HUDEP-2 (cell line): ENCODE measurements around the gene SH2D7.

Source experiments
- DNase-seq, 76 experiments: peaks; one replicate each; lab custom pipeline; 2025; ENCODE audit not compliant: unreplicated experiment in 76 of 76; lab: John Stamatoyannopoulos, UW

The SH2D7 gene

DNA sequence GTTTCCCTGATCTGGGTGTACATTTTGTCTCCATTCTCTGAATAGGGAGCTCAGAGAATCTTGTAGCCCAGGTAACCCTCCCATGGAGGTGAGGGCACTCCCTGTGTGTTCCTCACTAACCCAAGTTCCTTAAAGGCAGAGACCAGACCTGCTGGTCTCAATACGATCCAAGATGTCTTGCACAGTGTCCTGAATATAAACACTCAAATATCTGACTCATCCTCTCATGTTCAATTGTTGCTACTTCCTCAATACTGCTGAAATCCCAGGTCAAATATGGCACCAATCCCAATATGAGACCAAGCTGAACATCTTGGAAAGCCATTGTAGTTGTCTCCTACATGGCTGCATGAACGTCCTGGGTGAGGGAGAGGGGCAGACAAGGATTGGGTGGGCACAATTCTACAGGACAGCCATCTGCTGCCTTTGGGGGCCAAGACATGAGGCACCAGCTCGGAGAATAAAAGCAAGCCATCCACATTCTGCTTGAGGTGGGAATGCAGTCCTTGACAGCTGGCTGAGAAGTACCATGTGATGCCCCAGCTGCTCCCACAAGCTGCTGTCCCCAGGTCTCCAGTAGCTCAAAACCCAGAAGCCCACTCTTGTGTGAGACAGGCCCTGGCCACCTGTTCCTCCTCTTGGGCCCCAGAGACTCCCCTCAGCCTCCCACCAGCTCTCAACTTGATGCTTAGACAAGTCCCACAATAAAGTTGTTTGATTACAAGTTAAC is 33.1 kb upstream of the SH2D7 start:
- DNase-seq = no peak

DNA sequence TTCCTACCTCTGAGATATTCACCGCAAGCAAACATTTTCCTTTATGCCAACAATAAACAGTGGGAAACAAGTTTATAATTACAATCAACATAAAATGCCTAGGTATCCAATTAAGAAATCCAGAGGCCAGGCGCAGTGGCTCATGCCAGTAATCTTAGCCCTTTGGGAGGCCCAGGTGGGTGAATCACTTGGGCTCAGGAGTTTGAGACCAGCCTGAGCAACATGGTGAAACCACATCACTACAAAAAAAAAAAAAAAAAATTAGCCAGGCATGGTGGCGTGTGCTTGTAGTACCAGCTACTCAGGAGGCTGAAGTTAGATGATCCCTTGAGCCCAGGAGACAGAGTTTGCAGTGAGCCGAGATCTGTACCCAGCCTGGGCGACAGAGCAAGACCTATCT is 32.1 kb upstream of the SH2D7 start:
- no peak for DNase-seq

DNA sequence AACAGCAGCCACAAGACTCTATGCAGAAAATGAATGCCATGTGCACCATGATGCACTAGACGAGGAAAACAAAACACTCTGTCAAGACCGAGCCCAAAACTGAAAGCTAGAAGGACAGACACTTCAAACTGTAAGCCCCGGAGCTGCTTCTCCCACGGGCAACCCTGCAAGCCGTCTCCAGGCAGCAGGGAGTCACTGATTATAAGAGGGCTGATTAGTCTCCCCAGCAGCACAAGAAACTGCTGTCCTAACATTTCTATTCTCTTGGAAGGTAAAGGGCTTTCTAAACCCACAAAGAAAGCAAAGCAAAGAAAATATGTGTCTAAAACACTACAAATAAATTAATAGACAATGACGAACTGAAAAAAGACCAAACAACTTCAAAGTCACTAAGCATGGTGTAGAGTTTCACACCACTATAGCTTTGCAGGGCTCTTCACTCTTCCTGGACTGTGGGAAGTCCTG is 30.4 kb upstream of the SH2D7 start:
- DNase-seq = peak in 17 of 76 experiments; percentile 5 to 22 (median 12)

DNA sequence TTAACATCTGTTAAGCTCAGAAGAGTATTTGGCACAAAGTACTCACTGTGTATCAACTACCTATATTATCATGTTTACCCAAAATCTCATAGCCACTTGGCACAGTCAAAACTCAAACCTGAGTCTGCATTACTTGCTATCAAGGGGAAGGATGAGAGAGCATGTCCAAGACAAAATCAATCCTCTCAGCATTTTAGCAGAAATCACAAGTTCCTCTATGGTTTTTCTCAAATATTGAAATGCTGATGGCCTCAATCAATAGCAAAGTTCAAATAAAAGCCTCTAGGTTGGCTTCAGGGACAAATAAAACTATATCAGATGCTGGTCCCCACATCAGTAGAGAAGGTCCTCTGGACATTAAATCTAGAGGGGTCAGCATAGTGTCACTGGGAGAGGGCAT is 29.1 kb upstream of the SH2D7 start:
- no peak for DNase-seq

DNA sequence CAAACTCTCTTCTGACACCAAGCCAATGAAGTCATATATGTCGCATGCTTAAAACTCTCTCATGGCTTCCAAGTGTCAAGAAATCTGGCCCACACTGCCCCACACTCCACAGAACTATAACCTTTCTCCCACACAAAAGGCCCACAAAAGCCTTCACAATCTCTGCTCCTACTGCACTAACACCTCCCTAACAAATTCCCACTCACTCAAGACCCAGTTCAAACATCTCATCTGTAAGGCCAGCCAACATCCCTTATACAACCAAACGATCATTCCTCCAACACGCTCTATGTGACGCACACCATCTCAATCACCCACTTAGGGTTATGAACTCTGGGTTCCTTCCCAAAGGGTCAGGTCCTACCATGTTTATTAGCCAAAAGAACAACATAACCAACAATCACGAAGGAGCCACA is 28.4 kb upstream of the SH2D7 start:
- no peak for DNase-seq

DNA sequence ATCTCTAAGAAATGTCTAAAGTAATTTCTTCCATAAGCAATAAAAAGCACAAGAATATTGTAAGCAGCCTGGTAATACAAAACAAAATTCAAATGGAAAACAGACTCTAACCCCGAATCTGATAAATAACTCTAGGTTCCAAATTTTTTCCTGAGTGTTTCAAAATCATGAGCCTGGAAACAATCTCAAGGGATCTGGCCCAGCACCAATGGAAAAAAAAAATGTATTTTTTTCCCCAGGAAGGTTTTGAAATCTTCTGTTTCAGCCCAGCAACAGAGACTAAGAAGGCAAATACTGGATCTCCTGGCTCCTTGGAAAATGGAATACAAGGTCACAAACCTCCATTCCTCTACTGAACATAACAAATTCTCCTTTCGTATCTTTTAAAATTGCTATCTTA is 27.8 kb upstream of the SH2D7 start:
- DNase-seq = no peak

DNA sequence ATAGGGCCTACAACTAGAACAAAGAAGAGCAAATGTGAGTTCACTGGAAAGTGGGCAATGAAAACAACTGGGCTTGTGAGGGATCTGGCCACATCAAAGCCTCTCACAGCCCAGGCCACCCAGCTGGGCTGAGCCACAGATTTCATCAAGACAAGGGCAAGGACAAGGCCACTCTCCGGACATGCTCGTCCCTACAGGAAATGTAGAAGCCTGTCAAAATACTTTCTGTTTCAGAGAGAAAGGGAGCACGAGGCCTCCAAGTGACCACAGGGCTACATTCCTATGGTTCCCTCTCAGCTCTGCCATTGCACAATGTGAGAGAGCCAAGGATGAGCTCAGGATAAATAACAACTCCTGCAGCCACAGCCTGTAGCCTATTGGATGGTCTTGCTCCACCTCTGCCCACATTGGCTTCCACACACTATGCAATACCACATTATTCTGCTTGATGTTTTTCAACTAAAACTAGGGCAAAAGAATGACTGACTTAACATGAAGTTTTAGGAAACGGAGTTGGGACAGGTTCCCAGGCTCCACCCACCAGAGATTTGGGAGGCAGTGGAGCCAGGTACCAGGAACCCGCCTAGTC is 27.0 kb upstream of the SH2D7 start:
- DNase-seq = no peak

DNA sequence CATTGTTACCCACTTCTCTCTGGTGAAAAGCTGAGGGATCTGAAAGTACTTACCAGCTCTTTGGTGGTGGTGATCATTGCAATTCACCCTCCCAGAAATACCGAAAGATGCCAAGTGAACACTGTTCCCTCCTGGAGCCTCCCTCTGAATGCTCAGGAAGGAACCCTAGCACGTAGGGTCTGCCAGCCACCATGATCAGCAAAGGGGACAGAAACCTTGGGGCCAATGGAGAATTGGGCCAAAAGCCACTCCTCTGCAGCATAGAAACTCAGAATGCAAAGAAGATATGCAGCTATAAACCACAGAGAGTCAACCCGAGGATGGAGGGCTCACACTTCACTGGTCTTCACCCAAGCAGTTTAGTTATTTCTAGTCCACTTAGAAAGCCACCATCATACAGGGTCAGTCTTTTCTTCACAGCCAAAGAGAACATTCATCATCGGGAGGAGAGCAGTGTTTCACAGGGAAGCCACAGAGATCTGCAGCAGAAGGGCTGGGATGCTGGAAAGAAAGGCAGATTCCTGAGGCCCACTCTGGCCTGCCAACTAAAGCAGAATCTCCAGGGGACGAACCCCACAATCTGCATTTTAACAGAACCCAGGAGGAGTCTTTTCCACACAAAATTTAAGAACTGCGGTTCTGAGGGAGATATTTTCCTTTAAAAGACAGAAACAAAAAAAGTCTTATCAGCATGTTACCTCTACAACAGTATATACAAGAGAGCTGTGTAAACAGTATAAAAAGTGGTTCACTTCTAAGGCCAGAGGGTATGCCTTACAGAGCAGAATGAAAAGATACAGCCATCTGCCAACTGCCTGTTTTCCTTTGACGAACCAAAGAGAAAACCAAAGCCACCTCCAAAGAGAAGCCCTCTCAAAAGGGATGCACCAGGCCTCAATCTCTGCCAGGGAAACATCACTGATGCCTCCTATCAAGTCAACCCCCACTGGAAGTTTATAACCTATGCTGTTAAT is 26.1 kb upstream of the SH2D7 start:
- DNase-seq = no peak

DNA sequence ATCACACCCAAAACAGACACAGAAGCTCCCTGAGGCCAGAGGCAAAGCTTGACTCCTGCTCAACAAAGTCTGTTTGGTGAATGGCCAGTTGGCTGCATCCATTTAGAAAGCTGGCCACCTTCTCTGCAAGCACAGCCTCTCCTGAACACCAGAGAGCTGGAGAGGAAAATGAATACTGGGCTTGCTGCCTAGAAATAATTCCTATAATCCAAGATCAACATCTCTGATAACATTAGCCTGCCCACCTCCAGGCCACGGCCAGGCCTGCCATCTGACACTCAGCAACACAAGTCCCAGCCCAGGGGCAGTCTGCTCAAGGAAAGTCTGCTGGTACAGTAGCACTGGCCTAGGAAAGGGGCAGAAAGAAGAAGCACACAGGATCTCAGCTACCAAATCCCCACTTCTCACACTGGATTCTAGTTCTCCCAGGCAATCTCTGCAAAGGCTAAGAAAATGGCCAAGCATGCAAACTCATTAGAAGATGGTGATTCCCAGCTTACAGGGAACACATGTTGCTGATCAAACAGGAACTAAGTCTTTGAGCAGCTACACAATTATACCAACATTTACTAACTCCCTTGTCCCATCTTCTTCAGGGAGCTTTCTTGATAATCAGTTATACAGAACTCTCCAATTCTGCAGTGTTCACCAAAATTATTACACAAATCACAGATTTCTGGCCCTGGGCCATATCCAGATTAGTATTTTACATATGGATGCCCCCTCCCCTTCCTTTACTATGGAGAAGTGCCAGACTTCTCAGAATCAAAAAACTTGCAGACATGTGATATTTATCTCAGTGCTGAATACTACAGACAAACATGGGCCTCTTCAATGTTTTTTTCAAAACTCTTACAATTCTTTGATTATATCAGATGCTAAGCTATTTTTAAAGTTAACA is 24.8 kb upstream of the SH2D7 start:
- DNase-seq = no peak

DNA sequence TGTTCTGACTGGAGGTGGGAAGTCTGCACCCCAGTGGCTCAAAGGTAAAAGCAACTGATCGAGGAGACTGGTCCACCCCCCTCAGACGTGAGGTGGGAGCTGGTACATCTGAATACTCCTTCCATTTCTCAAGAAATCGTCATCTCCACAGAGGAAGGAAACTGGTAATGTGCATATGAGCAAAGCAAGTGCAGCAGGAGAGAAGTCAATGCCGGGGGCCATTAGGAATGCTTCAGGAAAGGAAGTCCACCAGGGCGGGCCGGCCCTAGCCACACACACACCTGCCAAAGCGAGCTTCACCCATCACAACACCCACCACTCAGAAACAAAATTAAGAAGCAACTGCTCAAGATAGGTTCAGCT is 23.3 kb upstream of the SH2D7 start:
- DNase-seq = no peak

DNA sequence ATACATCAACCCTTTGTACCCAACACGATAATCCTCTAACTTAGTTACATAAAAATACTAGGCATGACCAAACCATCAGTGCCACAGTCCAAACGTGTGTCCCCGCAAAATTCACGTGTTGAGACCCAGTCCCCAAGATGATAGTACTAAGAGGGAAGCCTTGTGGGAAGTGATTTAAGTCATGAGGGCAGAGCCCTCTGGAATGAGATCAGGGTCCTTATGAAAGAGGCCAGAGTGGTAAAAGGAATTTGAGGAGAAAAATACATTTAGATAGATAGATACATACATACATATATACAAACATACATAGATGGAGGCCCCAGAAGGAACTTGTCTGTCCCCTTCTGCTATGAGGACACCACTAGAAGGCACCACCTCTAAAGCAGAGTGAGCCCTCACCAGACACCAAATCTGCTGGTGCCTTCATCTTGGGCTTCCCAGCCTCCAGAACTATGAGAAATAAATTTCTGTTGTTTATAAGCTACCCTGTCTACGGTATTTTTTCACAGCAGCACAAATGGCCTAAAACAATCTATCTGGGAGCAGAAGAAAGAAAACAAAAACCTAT is 22.8 kb upstream of the SH2D7 start:
- DNase-seq = no peak

DNA sequence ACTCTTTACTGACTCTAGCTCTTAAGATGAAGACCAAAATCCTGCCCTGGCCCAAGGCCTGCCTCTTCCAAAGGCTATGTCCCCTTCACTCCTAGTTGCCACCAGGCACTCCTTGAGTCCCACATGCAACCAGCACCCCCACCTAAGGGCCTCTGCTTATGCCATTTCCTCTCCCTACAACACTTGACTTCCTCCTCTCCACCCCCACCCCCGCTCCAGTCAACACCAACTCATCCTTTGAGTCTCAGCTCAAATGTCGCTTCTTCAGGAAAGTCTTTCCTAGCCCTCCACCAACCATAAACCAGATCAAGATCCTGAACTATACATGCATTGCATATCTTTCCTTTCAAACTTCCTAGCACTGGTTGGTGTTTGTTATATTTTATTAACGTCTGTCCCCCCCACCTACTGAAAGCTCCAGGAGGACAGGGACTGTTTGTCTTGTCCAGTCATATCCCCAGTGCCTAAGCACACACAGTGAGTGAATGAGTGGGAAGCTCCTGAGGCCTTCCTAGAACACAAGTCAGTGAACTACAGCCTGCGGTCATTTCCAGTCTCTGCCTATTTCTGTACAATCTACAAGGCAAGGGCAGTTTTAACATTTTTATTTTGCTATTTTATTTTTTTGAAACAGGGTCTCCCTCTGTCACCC is 22.2 kb upstream of the SH2D7 start:
- no peak for DNase-seq

DNA sequence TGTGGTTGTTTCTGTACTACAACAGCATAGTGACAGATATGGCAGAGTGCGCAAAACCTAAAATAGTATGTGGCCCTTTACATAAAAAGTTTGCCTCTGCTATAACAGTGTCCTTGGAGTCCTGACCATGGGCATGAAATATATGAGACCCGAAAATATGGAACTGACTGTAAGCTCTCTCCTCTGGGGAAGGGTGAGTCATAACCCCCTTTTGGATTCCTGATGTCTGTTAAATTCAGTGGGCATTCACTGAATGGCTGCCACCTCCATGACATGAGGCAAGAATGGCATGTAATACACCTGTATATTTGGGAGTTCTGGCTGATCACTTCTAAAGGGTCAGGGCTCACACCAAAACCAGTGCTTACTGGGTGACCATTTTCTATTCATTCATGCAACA is 21.0 kb upstream of the SH2D7 start:
- DNase-seq = no peak

DNA sequence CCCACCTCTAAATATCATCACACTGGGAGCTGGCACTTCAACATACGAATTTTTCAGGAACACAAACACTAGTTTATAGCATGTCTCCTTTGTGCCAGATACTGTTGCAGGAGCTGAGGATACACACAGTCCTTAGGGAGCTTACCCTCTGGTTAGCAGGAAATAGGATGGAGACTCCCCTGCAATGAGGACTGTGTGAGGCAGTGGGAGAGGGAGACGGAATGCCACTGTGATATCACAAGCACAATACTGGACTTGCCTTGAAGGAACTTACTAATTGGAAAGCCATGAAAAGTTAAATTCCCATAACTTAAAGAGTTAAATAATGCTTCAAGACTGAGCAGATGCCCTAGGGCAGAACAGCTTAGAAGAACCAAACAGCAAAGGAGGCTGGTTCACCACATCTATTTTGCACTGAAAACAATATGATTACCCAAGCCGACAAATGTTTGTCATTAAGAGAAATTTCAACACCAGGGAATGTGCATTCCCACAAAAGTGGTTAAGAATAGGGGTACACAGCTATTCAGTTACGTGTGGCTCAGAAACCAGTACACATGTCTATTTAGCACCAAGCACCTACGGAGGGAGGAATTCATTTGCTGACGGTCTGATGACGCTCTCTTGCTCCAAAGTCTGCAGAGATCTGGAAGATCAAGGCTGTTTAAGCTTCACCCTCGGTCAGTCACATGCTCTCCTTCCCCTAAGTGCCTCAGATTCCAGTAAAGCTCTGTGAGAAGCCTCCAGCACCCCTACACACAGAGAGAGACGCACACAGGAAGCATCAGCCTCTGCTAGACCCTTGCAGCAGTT is 20.1 kb upstream of the SH2D7 start:
- DNase-seq = no peak

DNA sequence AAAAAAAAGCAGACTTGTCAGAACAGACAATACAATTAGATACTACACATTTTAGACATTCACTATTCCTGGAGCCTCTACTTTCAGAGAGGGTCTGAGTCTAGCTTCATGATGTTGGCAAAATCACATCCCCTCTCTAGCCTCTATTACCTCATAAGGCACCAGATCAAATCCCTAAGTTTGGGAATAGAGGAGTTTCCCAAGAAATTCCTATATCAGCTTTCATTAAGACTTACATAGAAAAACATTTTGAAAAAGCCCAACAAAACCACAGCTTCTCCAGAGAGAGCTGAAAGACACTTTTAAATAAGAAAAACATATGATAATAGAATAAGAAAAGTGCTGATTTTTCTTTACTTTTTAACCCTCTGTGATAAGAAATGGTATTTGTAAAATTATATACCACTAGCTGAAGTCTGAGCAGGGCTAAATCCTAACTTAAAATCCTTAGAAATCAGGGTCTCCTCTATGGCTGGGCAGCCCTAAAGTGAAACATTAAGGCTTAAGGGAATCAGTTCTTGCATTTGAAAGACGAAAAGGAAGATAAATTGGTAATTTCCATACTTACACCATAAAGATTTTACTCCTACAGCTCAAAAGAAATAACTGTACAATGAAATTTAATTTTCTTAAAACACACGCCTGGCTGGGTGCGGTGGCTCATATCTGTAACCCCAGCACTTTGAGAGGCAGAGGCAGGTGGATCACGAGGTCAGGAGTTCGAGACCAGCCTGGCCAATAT is 19.1 kb upstream of the SH2D7 start:
- DNase-seq = no peak

DNA sequence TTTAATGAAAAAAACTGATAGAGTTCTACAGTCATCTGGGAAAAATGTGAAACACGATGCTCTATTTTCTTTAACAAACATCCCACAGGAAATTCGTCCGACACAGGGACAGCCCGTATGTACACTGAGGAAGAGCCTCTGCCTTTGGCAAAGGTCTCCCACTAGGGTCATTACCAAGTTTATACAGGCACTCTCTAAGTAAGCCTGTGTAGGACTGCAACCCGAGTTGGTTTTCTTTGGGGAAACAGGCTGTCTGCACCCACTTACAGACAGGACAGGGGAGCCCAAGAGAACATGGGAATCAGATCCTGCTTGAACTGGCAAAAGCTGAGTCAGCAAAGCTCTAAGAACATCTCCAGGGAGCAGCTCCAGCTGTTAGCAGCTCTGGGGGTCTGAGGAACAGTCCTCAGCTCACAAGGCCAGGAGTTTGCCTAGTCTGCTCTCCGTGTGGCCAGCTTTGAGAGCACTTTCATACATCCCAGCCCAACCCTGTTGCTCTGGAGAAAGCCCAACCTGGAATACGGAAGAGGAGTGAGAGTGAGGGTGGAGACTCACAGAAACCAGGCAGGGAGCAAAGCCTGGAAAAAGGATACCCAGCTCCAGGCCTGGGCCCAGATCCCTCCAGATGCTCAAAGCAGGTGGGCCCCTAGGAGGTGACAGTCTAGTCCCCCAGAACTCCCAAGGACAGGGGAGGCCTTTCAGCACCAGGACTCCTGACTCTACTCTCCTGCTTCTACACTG is 16.7 kb upstream of the SH2D7 start:
- DNase-seq = no peak

DNA sequence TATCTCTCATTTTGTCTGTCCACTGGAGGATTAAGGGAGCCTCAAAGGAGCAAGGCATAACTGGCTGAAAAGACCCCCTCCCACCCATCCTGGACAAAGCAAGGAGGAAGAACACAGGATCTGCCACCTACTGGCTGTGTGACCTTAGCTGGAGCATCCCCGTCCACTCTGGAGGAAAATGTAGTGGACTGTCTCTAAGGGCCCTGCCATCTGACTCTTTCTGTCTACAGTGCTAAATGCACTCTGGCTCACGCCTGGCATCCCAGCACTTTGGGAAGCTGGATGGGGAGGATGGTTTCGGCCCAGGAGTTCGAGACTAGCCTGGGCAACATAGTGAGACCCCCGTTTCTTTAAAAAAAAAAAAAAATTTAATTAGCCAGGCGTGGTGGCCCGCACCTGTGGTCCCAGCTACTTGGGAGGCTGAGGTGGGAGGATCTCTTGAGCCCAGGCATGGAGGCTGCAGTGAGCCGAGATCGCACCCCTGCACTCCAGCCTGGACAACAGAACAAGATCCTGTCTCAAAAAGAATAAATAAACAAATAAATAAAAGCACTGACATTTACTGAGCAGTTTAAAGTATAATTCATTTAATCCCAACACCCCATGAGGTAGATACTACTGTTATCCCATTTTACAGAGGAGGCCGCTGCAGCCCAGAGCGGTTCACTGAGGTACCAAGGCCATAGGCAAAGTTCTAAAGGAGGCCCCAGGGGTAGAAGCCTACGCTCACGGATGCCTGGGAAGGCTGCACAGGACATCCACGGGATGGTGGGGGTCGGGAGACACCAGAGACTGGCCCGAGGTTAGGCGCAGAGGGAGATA is 15.9 kb upstream of the SH2D7 start:
- DNase-seq = no peak
